Panc1 (cell line): Measurements from ENCODE around the gene MSI2. TPM values are rescaled to one million over a fixed set of nuclear protein-coding genes. Genes with fewer than 3 reads are reported as not detected.

Experiments used
- ATAC-seq: fragments of 200-7000 bp; cut with Tn5 transposase; 2 replicates; pipeline ENCODE4 v1.9.1; 2020; ENCODE audit warnings: mild to moderate bottlenecking, moderate library complexity
- BruUV-seq: library from RNA; stranded (reverse); fragments of 400-500 nt; replicated peaks from 2 replicates; lab custom pipeline; 2021; lab: Mats Ljungman, UMichigan
- CTCF ChIA-PET: fragments of 300-600 bp; sonication (Branson Sonifier 250); formaldehyde crosslinking; loops from one replicate; lab custom pipeline; 2022; ENCODE audit warnings: antibody characterized with exemption; lab: Charles Lee
- POLR2A ChIA-PET: fragments of 300-600 bp; sonication (Branson Sonifier 250); formaldehyde crosslinking; loops from one replicate; lab custom pipeline; 2022; ENCODE audit warnings: antibody characterized with exemption; lab: Charles Lee
- DNase-seq: peaks from one replicate; pipeline ENCODE4 v3.0.0-alpha.2; 2010; ENCODE audit warnings: low read depth, low spot score
- H3K27ac ChIP-seq: 2 replicates; pipeline ENCODE4 v1.5.1; 2011; ENCODE audit warnings: mild to moderate bottlenecking, low read length, inconsistent platforms
- H3K27me3 ChIP-seq: fragments of 200-500 bp; sonication (Bioruptor generic); 2 replicates; pipeline ENCODE4 v1.6.0; 2014; ENCODE audit warnings: low read length, inconsistent platforms; ENCODE audit not compliant: control insufficient read depth, insufficient read depth
- H3K36me3 ChIP-seq: fragments of 200-500 bp; sonication (Bioruptor generic); 2 replicates; pipeline ENCODE4 v1.5.1; 2014; ENCODE audit warnings: inconsistent platforms, mild to moderate bottlenecking, low read length, moderate library complexity; ENCODE audit not compliant: control insufficient read depth, insufficient read depth
- H3K4me1 ChIP-seq: 2 replicates; pipeline ENCODE4 v1.5.1; 2011; ENCODE audit warnings: inconsistent platforms, mild to moderate bottlenecking, low read length, moderate library complexity; ENCODE audit not compliant: control insufficient read depth, insufficient read depth
- H3K4me3 ChIP-seq, 2 experiments: 2 replicates each; pipeline ENCODE4 v1.5.1; 2011 to 2012; ENCODE audit warnings: low read depth in 2 of 2, low read length in 2 of 2, mild to moderate bottlenecking in 2 of 2, inconsistent platforms in 1 of 2, moderate library complexity in 1 of 2
- H3K9me3 ChIP-seq: fragments of 200-500 bp; sonication (Bioruptor generic); 2 replicates; pipeline ENCODE4 v1.5.1; 2014; ENCODE audit warnings: low read depth, mild to moderate bottlenecking, inconsistent platforms, low read length, moderate library complexity; ENCODE audit not compliant: control insufficient read depth, insufficient read depth
- CTCF ChIP-seq: fragments of 450-650 bp; IDR thresholded peaks from 2 replicates; pipeline ENCODE4 v1.5.1; 2017; ENCODE audit warnings: mild to moderate bottlenecking
- POLR2AphosphoS5 ChIP-seq: IDR thresholded peaks from 2 replicates; pipeline ENCODE4 v1.6.1; 2012; ENCODE audit warnings: mild to moderate bottlenecking, low read depth, low read length, moderate library complexity
- REST ChIP-seq, 2 experiments: IDR thresholded peaks; 2 replicates each; pipeline ENCODE4 v1.6.1; 2011 to 2012; ENCODE audit warnings: low read depth in 2 of 2, control low read depth in 1 of 2, low read length in 1 of 2, mild to moderate bottlenecking in 1 of 2, moderate library complexity in 1 of 2; ENCODE audit not compliant: insufficient read depth in 1 of 2
- SIN3A ChIP-seq: IDR thresholded peaks from 2 replicates; pipeline ENCODE4 v1.6.1; 2012; ENCODE audit warnings: low read depth, mild to moderate bottlenecking, low read length, moderate library complexity, borderline replicate concordance; ENCODE audit not compliant: insufficient read depth
- TCF7L2 ChIP-seq: IDR thresholded peaks from 2 replicates; pipeline ENCODE4 v1.6.1; 2011; ENCODE audit warnings: mild to moderate bottlenecking, low read depth, low read length, inconsistent platforms
- in situ Hi-C: cut with HindIII; loops from 2 replicates; pipeline ENCODE4 v1.10.0; 2016; ENCODE audit warnings: low sequenced_read_pairs, low pct_unique_long_range_greater_than_20kb
- intact Hi-C: fragments of 100-400 bp; cut with micrococcal nuclease; formaldehyde crosslinking; loops from one replicate; pipeline ENCODE4 v1.10.0; 2022; ENCODE audit not compliant: unreplicated experiment
- total RNA-seq: library from RNA; stranded (reverse); gene quantifications from one replicate; pipeline ENCODE4 v1.2.1, GENCODE V29; 2021; ENCODE audit not compliant: unreplicated experiment

Gene MSI2
- total RNA-seq, 1 experiment from 2014 or later, result 38.5 TPM

- H3K27me3 ChIP-seq, result peaks cover 8% of the 10 kb centered on the region
- DNase-seq (no peak), ATAC-seq (no peak)
- H3K4me1 ChIP-seq, result no peaks in the 10 kb centered on the region
- no peak overlapping the region for H3K4me3 ChIP-seq
- in situ Hi-C loops, result no loop called here
- ChIA-PET CTCF (interaction anchor here (0.6 kb wide), 1 partner anchor 37 kb away, joined by 4 read pairs; no protein-coding TSS in a partner anchor), POLR2A (no interaction called here)
- H3K9me3 ChIP-seq, result no peaks in the 10 kb centered on the region
- peaks cover 2% of the 10 kb centered on the region; the same call in 1 of the 2 replicates for H3K36me3 ChIP-seq
- no peak overlapping the region for H3K27ac ChIP-seq
- TF ChIP-seq REST (IDR thresholded peaks at IDR 0.05; ENCODE audit: insufficient read depth in 1 of 2, low read depth in 2 of 2, low read length in 1 of 2), result no peak
- no peak for TF ChIP-seq TCF7L2
- TF ChIP-seq CTCF, result no peak
- TF ChIP-seq SIN3A, result no peak
- TF ChIP-seq POLR2AphosphoS5, result no peak
- intact Hi-C loops, result no loop called here
- no TSS peak for BruUV-seq
These were observed 467.9 kb downstream of the MSI2 start for GRCh38 chr17:57724026-57724728.

GRCh38 chr17:57724729-57725125, 468.4 kb downstream of the MSI2 start:
- Histone ChIP-seq H3K27ac (no peak overlapping the region), H3K27me3 (peaks cover 3% of the 10 kb centered on the region; the same call in 1 of the 2 replicates), H3K4me3 (no peak overlapping the region), H3K36me3 (no peaks in the 10 kb centered on the region), H3K4me1 (no peaks in the 10 kb centered on the region), H3K9me3 (no peaks in the 10 kb centered on the region)
- CTCF ChIA-PET, result interaction anchor here (0.6 kb wide), 1 partner anchor 37 kb away, joined by 4 read pairs; no protein-coding TSS in a partner anchor
- ATAC-seq, result no peak
- DNase-seq, result no peak
- intact Hi-C loops (no loop called here), in situ Hi-C loops (no loop called here)
- BruUV-seq, result no TSS peak
- POLR2A ChIA-PET, result no interaction called here
- TF ChIP-seq REST (IDR thresholded peaks at IDR 0.05; ENCODE audit: insufficient read depth in 1 of 2, low read depth in 2 of 2, low read length in 1 of 2), result no peak
- TF ChIP-seq TCF7L2, result no peak
- TF ChIP-seq CTCF, result no peak
